ENCODE measurements around the gene RPF1. TPM values are rescaled to one million over a fixed set of nuclear protein-coding genes. Genes with fewer than 3 reads are reported as not detected.

RPF1 gene, protein sequence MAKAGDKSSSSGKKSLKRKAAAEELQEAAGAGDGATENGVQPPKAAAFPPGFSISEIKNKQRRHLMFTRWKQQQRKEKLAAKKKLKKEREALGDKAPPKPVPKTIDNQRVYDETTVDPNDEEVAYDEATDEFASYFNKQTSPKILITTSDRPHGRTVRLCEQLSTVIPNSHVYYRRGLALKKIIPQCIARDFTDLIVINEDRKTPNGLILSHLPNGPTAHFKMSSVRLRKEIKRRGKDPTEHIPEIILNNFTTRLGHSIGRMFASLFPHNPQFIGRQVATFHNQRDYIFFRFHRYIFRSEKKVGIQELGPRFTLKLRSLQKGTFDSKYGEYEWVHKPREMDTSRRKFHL
- total RNA-seq = 10 to 100 TPM; 30.9 to 41.9 (median 37.7) TPM

DNA sequence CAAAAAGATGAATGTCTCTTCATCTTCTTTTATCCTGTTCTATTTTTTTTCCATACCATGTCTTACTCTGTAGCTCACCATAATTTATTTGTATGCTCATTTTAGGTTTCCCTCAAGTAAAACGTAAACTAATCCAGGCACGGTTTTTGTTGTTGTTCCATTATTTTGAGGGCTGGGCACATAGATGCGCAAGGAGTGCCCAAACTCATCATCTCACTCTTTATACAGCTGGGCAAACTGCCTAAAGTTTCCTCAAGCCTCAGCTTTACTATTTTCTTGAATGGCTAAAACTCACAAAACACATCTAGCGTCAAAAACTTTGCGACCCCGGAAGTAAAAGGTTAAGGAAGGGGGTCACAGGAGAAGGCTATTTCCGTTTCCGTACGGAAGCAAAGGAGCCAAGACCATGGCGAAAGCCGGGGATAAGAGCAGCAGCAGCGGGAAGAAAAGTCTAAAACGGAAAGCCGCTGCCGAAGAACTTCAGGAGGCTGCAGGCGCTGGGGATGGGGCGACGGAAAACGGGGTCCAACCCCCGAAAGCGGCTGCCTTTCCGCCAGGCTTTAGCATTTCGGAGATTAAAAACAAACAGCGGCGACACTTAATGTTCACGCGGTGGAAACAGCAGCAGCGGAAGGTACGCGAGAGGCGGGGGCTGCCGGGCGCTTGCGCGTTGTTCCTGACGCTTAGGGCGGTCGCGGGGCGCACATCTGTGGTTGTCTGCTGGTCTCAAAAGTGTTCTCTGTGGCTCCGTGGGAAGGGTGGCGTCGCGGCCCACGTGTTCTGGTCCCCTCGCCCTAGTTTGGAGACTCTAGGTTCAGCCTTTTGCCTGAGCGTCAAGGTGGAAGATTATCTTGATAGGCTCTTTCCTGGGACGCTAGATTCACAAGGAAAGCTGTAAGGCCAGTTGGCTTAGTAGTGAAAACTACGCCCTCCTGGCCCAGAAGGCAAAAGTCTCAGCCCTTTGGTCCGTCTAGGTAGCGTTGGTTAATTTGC is at the start of gene RPF1:
RPF1 (plus strand) TSS at position 391 of the 993 bp plus-strand sequence; CDS start at position 407, 16 bp downstream.
- Histone ChIP-seq H3K9me3 (no peaks in the 10 kb centered on the region), H3K4me3 (peak within 1 kb of the TSS; percentile 71 to 81 (median 74)), H3K36me3 (peaks cover 6 to 22% (median 11%) of the 10 kb centered on the region in 4 donors), H3K27me3 (peaks cover 0 to 21% (median 0%) of the 10 kb centered on the region in 4 donors), H3K4me1 (peaks cover 19 to 35% (median 33%) of the 10 kb centered on the region in 4 donors), H3K27ac (replicated peaks in 1 of 4) (peak within 1 kb of the TSS; percentile 80 to 89 (median 88))
- TF ChIP-seq, protein P1, sequence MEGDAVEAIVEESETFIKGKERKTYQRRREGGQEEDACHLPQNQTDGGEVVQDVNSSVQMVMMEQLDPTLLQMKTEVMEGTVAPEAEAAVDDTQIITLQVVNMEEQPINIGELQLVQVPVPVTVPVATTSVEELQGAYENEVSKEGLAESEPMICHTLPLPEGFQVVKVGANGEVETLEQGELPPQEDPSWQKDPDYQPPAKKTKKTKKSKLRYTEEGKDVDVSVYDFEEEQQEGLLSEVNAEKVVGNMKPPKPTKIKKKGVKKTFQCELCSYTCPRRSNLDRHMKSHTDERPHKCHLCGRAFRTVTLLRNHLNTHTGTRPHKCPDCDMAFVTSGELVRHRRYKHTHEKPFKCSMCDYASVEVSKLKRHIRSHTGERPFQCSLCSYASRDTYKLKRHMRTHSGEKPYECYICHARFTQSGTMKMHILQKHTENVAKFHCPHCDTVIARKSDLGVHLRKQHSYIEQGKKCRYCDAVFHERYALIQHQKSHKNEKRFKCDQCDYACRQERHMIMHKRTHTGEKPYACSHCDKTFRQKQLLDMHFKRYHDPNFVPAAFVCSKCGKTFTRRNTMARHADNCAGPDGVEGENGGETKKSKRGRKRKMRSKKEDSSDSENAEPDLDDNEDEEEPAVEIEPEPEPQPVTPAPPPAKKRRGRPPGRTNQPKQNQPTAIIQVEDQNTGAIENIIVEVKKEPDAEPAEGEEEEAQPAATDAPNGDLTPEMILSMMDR (IDR thresholded peaks at IDR 0.05) = no peak
- TF ChIP-seq POLR2AphosphoS5 (IDR thresholded peaks at IDR 0.05) (peak; percentile 84 to 92), POLR2A (IDR thresholded peaks at IDR 0.05; ENCODE audit: low read depth) (peak; percentile 24), EP300 (IDR thresholded peaks at IDR 0.05) (no peak)
- WGBS = 6% methylated on average over 31 of the region's 51 CpGs
- DNase-seq (ENCODE audit: extremely low spot score) = peak; percentile 94
- intact Hi-C loops (cut with DNase I) = no loop called here

DNA sequence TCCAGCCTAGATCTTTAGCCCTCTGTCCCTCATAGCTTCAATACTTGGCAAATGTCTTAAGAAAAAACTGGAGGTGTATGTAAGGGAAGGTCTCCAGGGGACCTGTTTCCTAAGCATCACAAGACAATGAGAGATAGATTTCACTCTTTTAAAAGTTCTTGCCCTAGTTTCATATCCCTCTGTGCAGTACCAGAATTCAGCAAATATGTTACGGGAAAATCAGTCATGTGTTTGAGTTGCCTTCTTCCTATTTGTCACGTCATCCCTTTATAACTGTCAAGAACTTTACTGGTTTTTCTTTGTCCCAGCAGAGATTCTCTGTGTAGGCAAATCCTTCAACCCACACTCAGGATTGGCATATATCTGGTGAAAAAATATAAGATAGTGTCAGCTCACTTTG is 48.5 kb upstream of the RPF1 start:
- WGBS = 80% methylated on average over 2 of the region's 2 CpGs
- Histone ChIP-seq H3K9me3 (peaks cover 0 to 9% (median 4%) of the 10 kb centered on the region in 4 donors), H3K27ac (replicated peaks in 1 of 4) (no peak overlapping the region), H3K36me3 (no peaks in the 10 kb centered on the region), H3K4me1 (peaks cover 0 to 11% (median 5%) of the 10 kb centered on the region in 4 donors), H3K4me3 (no peak overlapping the region), H3K27me3 (no peaks in the 10 kb centered on the region)
- intact Hi-C loops (cut with DNase I) = loop anchor here (10.0 kb wide), 2 partner anchors 496 to 526 kb away; no protein-coding TSS in a partner anchor
- no peak for DNase-seq (ENCODE audit: extremely low spot score)
- TF ChIP-seq EP300 (IDR thresholded peaks at IDR 0.05) (no peak), POLR2A (IDR thresholded peaks at IDR 0.05; ENCODE audit: low read depth) (no peak), POLR2AphosphoS5 (IDR thresholded peaks at IDR 0.05) (no peak)
- TF ChIP-seq, protein P1 (IDR thresholded peaks at IDR 0.05) = no peak

DNA sequence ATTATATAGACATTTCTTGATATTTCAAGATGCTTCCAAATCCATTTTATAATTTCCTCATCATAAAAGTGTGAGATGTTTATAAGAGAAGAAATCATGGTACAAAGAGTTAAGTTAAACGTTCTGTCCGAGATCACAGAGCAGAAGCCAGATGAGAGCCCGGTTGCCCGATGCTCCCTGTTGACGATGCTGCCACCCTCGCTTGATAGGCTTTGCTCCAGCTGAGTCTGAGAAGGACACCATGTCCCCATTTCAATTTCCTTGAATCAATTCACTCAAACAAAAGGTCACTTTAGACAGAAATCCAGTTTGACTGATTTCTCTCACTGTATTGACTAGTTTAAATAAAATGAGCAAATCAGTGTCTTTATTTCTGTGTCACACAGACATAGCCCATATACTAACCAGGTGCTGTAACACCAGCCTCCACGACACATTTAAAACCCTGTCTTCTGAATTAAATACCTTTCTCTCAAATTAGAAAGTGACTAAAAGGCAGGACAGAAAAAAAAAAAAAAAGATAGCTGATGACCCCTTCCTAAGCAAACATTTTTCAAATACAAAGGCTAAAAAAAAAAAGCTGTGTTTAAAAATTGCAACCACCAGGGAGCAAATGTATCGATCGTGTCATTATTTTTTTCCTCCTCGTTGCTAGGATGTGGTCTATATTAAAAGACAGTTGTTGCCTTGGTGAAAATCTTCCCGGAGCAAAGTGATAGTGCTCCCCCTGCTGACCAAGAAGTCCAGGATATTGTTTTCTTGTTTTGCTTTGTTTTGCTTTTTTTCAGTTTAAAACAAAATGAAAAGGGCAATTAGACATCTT is 45.6 kb upstream of the RPF1 start:
- TF ChIP-seq POLR2AphosphoS5 (IDR thresholded peaks at IDR 0.05) = no peak
- TF ChIP-seq EP300 (IDR thresholded peaks at IDR 0.05) = no peak
- TF ChIP-seq, protein P1 (IDR thresholded peaks at IDR 0.05) = peak; percentile 70 to 74 (median 72)
- intact Hi-C loops (cut with DNase I) = loop anchor here (10.0 kb wide), 2 partner anchors 499 to 529 kb away; no protein-coding TSS in a partner anchor
- Histone ChIP-seq H3K27me3 (no peaks in the 10 kb centered on the region), H3K36me3 (no peaks in the 10 kb centered on the region), H3K9me3 (peaks cover 0 to 9% (median 4%) of the 10 kb centered on the region in 4 donors), H3K4me3 (peak overlapping the region; percentile 23 to 36 (median 26)), H3K4me1 (peaks cover 0 to 11% (median 5%) of the 10 kb centered on the region in 4 donors), H3K27ac (replicated peaks in 1 of 4) (no peak overlapping the region)
- 17% methylated on average over 11 of the region's 11 CpGs for WGBS
- no peak for DNase-seq (ENCODE audit: extremely low spot score)

Measured in esophagus muscularis mucosa (tissue), 4 donors.